Ovary (tissue), 3 donors: ENCODE results near the gene CCL4.

Experiments used
- CTCF ChIP-seq, 3 donors: fragments of 450-650 bp in 2 of 3; fragments of 200-600 bp in 1 of 3; IDR thresholded peaks; one replicate each; pipeline versions ENCODE4 v1.5.1 to v1.8.0; 2016 to 2022; ENCODE audit warnings: antibody characterized with exemption in 3 of 3, mild to moderate bottlenecking in 1 of 3
- EP300 ChIP-seq: sonication (generic); formaldehyde crosslinking; IDR thresholded peaks from one replicate; pipeline ENCODE4 v1.6.1; 2017; ENCODE audit warnings: antibody characterized with exemption
- POLR2A ChIP-seq: fragments of 450-650 bp; IDR thresholded peaks from one replicate; pipeline ENCODE4 v1.6.1; 2017; ENCODE audit warnings: antibody characterized with exemption, mild to moderate bottlenecking, moderate library complexity
- donor health status: DM: no; HTN: no; CAD: no.

- TF ChIP-seq CTCF (IDR thresholded peaks at IDR 0.05) (no peak), POLR2A (no peak), EP300 (no peak)
These were observed 1.1 kb downstream of the CCL4 start for GRCh38 chr17:36104701-36105181.
